Measurements from ENCODE around the gene CFAP119.

The CFAP119 gene

GRCh38 chr16:30760577-30761426 is 1.1 kb downstream of the CFAP119 start:
- no peak for DNase-seq (ENCODE audit: low read depth)
- peak overlapping the region; percentile 94 for H3K4me3 ChIP-seq (ENCODE audit: low read depth, low read length)
- TF ChIP-seq MAX (IDR thresholded peaks at IDR 0.05; ENCODE audit: low read depth, low read length), result peak; percentile 38; the same call in 1 of the 2 replicates
- TF ChIP-seq POLR2A (IDR thresholded peaks at IDR 0.05; ENCODE audit: extremely low read depth, insufficient read length), result no peak
- no peak; the same call in 1 of the 2 replicates for TF ChIP-seq MYC (IDR thresholded peaks at IDR 0.05; ENCODE audit: low read depth, low read length)
- no peak for TF ChIP-seq CTCF (IDR thresholded peaks at IDR 0.05; ENCODE audit: low read depth, low read length)

GRCh38 chr16:30760001-30760559 is 1.8 kb downstream of the CFAP119 start:
- peak; percentile 36 for DNase-seq (ENCODE audit: low read depth)

GRCh38 chr16:30758988-30759491 is 2.8 kb downstream of the CFAP119 start:
- H3K4me3 ChIP-seq (ENCODE audit: low read depth, low read length), result peak overlapping the region; percentile 94
- TF ChIP-seq MAX (IDR thresholded peaks at IDR 0.05; ENCODE audit: low read depth, low read length) (no peak; the same call in none of the 2 replicates), POLR2A (IDR thresholded peaks at IDR 0.05; ENCODE audit: extremely low read depth, insufficient read length) (peak; percentile 32)
- DNase-seq (ENCODE audit: low read depth), result peak; percentile 89

More at GRCh38 chr16:30760001-30760559, 1.8 kb downstream of the CFAP119 start:
- no peak for TF ChIP-seq MYC (IDR thresholded peaks at IDR 0.05; ENCODE audit: low read depth, low read length)
- TF ChIP-seq MAX (IDR thresholded peaks at IDR 0.05; ENCODE audit: low read depth, low read length), result no peak
- TF ChIP-seq CTCF (IDR thresholded peaks at IDR 0.05; ENCODE audit: low read depth, low read length), result no peak
- TF ChIP-seq POLR2A (IDR thresholded peaks at IDR 0.05; ENCODE audit: extremely low read depth, insufficient read length), result no peak
- H3K4me3 ChIP-seq (ENCODE audit: low read depth, low read length), result peak overlapping the region; percentile 94

- TF ChIP-seq CTCF (IDR thresholded peaks at IDR 0.05; ENCODE audit: low read depth, low read length) (no peak), POLR2A (IDR thresholded peaks at IDR 0.05; ENCODE audit: extremely low read depth, insufficient read length) (no peak), MAX (IDR thresholded peaks at IDR 0.05; ENCODE audit: low read depth, low read length) (no peak), MYC (IDR thresholded peaks at IDR 0.05; ENCODE audit: low read depth, low read length) (no peak)
- no peak overlapping the region for H3K4me3 ChIP-seq (ENCODE audit: low read depth, low read length)
- DNase-seq (ENCODE audit: low read depth), result no peak
These were observed 4.5 kb downstream of the CFAP119 start for GRCh38 chr16:30757316-30757715.

- no peak for TF ChIP-seq MAX (IDR thresholded peaks at IDR 0.05; ENCODE audit: low read depth, low read length)
- TF ChIP-seq MYC (IDR thresholded peaks at IDR 0.05; ENCODE audit: low read depth, low read length), result no peak
- no peak for TF ChIP-seq POLR2A (IDR thresholded peaks at IDR 0.05; ENCODE audit: extremely low read depth, insufficient read length)
- no peak for TF ChIP-seq CTCF (IDR thresholded peaks at IDR 0.05; ENCODE audit: low read depth, low read length)
- no peak overlapping the region for H3K4me3 ChIP-seq (ENCODE audit: low read depth, low read length)
- DNase-seq (ENCODE audit: low read depth), result no peak
These were observed 5.1 kb downstream of the CFAP119 start for GRCh38 chr16:30756781-30757100.

All from NB4 (cell line).